ENCODE measurements around the gene PRC1. TPM values are rescaled to one million over a fixed set of nuclear protein-coding genes. Genes with fewer than 3 reads are reported as not detected.
A peak's percentile ranks its signal among the peaks of the same experiment; 100 is the strongest.

The PRC1 gene
- total and polyA plus RNA-seq, 2 of the 13 experiments (the other 11 are each of a cell fraction or from before 2014, with no cell fraction given) = 137 to 162 TPM

DNA sequence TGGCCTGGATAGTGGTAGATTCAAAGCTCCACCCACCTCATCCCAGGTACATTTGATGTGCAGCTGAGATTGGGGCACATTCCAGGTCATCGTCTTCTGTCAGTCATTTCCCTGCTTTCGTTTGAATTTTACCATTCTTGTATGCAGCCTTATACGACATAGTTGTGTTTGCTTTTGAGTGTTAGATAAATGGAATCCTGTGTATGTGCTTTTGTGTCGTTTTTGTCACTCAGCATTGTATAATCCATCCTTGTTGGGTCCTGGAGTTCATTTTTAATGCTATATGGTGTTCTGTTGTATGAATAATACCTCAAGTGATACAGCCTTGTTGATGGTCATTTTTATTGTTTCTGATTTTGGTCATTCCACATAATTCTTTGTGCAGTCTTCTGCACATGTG lies 32.3 kb downstream of the PRC1 start:
- DNase-seq (ENCODE audit: low spot score) (no peak), ATAC-seq (no peak), FAIRE-seq (no peak)
- CTCF ChIA-PET (ENCODE audit: low intra/inter-chr PET ratio, low total read pairs) = no interaction called here
- no peaks in the 10 kb centered on the region for H4K20me1 ChIP-seq (ENCODE audit: insufficient read depth, low read length)
- no peak overlapping the region for H3K27ac ChIP-seq (ENCODE audit: extremely low read length, insufficient read depth, low read length)
- H3K9ac ChIP-seq (ENCODE audit: insufficient read depth, low read depth, low read length) = no peak overlapping the region
- no peak overlapping the region for H3K4me2 ChIP-seq (ENCODE audit: low read depth, low read length)
- H3K27me3 ChIP-seq (ENCODE audit: control insufficient read depth in 1 of 2, insufficient read depth in 2 of 2, low read length in 2 of 2) = no peaks in the 10 kb centered on the region
- H3K36me3 ChIP-seq (replicated peaks in 1 of 2; ENCODE audit: control insufficient read depth in 1 of 2, insufficient read depth in 2 of 2, low read length in 2 of 2) = peaks cover 19 to 54% of the 10 kb centered on the region in 2 experiments
- H3K4me3 ChIP-seq (replicated peaks in 1 of 3; ENCODE audit: insufficient read depth in 1 of 3, low read depth in 2 of 3, low read length in 3 of 3) = no peak overlapping the region
- intact Hi-C loops (cut with micrococcal nuclease; ENCODE audit: unreplicated experiment) (no loop called here), in situ Hi-C loops (cut with HindIII; ENCODE audit: extremely low pct_ligation_motif_present, low pct_unique_long_range_greater_than_20kb) (no loop called here)
- no peaks in the 10 kb centered on the region for H3K4me1 ChIP-seq (ENCODE audit: insufficient read depth, low read length)
- POLR2A ChIA-PET = no interaction called here
- no peaks in the 10 kb centered on the region for H3K9me3 ChIP-seq (ENCODE audit: low read length)
- BruUV-seq (replicated peaks) = no TSS peak
- no peak for TF ChIP-seq SIX1 (CRISPR knock-in tag; IDR thresholded peaks at IDR 0.05; ENCODE audit: borderline replicate concordance)
- peak; percentile 79 for TF ChIP-seq RBM22 (optimal IDR thresholded peaks at IDR 0.05; ENCODE audit: low read length)
- H2AFZ ChIP-seq (ENCODE audit: low read length) = no peak overlapping the region
- WGBS (ENCODE audit: low lambda C conversion rate) = 88% methylated on average over 4 of the region's 4 CpGs
- H3K79me2 ChIP-seq (ENCODE audit: insufficient read depth, low read length) = no peaks in the 10 kb centered on the region

DNA sequence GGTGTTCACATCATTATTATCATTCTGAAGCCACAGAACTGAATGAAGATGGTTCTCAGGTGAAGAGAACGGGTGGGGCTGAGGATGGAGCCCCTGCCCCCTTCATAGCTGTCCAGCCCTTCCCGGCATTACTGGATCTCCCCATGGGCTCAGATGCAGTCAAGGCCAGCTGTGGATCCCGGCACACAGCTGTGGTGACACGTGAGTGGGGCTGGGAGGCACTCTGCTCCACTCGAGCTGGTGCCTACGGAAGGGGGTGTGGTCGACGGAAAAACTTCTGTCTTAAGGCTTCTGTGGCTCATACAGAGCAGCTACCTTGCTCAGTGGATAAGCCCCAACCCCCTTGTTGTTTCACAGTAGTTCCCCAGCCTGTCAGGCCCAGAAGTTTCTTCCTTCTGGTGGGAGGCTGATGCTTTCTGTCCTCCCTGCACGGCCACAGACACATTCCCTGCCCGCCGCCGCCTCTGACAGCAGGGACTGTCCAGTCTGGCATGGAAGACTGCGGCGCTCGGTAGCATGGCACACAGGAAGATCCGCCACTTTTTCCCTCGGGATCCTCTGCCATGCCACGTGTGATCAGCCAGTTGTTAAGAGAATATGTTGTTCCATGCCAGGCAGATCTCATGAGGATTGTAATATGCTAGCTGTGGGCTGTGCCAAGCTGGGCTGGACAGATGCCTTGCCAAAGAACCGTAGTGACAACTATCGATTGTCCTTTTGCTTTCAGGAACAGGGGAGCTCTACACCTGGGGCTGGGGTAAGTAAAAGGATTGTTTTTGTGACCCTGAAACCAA lies 33.8 kb downstream of the PRC1 start:
- Histone ChIP-seq H3K36me3 (replicated peaks in 1 of 2; ENCODE audit: control insufficient read depth in 1 of 2, insufficient read depth in 2 of 2, low read length in 2 of 2) (peaks cover 14 to 44% of the 10 kb centered on the region in 2 experiments; a peak in 4 of 5 replicates), H3K4me1 (ENCODE audit: insufficient read depth, low read length) (peaks cover 9% of the 10 kb centered on the region), H3K27me3 (ENCODE audit: control insufficient read depth in 1 of 2, insufficient read depth in 2 of 2, low read length in 2 of 2) (no peaks in the 10 kb centered on the region), H3K4me3 (replicated peaks in 1 of 3; ENCODE audit: insufficient read depth in 1 of 3, low read depth in 2 of 3, low read length in 3 of 3) (no peak overlapping the region), H3K27ac (ENCODE audit: extremely low read length, insufficient read depth, low read length) (no peak overlapping the region), H3K9ac (ENCODE audit: insufficient read depth, low read depth, low read length) (no peak overlapping the region), H3K9me3 (ENCODE audit: low read length) (no peaks in the 10 kb centered on the region), H2AFZ (ENCODE audit: low read length) (no peak overlapping the region), H4K20me1 (ENCODE audit: insufficient read depth, low read length) (no peaks in the 10 kb centered on the region), H3K4me2 (ENCODE audit: low read depth, low read length) (no peak overlapping the region), H3K79me2 (ENCODE audit: insufficient read depth, low read length) (peaks cover 6% of the 10 kb centered on the region)
- no peak for FAIRE-seq
- TF ChIP-seq ZBTB7A (CRISPR knock-in tag; IDR thresholded peaks at IDR 0.05) (no peak), ZNF766 (CRISPR knock-in tag; IDR thresholded peaks at IDR 0.05; ENCODE audit: borderline replicate concordance) (no peak), GLI4 (CRISPR knock-in tag; IDR thresholded peaks at IDR 0.05; ENCODE audit: borderline replicate concordance) (no peak), KAT2B (IDR thresholded peaks at IDR 0.05; ENCODE audit: borderline replicate concordance, low read depth, low read length) (no peak)
- DNase-seq (ENCODE audit: low spot score) = no peak
- CTCF ChIA-PET (ENCODE audit: low intra/inter-chr PET ratio, low total read pairs) = no interaction called here
- in situ Hi-C loops (cut with HindIII; ENCODE audit: extremely low pct_ligation_motif_present, low pct_unique_long_range_greater_than_20kb) = no loop called here
- no peak for ATAC-seq
- POLR2A ChIA-PET = no interaction called here
- 94% methylated on average over 18 of the region's 20 CpGs for WGBS (ENCODE audit: low lambda C conversion rate)
- BruUV-seq (replicated peaks) = no TSS peak
- intact Hi-C loops (cut with micrococcal nuclease; ENCODE audit: unreplicated experiment) = no loop called here

Data from HepG2 (cell line).